ENCODE data around the gene KCNH2.

The KCNH2 gene

DNA sequence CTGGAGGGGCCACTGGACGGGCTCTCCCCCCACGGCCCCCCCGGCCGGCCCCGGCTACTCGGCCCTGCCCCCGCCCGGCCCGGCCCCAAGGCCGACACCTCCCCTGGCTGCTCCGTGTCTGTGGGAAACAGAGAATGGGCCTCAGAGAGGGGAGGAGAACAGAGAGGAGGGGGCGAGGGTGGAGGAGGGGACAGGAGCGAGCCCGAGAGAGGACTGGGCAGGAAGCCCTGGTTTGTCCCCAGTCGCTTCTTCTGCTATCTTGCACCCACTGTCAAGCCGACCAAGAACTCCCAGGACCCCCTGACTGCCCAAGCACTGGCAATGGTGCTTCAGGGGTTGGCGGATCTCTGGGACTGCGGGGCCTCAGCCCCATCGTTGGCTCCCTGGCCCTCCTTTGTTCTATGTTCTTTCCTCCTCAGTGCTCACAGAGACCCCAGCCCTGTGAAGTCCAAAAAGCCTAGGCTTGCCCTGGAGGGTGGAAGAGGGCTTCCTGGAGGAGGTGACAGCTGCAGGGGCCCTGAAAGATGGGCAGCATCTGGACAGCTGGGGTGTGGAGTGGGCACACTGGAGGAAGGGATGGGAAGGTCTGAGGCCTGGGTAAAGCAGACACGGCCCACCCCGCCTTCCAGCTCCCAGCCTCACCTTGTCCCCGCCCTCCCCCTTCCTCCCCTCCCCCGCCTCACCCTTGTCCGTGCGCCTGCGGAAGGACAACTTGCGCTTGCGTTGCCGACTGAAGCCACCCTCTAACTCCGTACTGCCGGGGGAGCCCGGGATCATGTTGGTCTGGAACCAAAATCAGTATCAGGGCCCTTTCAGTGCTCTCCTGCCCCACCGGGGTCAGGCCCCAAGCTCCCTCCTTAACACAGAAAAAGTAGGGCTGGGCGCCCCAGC is 30.1 kb downstream of the KCNH2 start:
- no peak for DNase-seq (ENCODE audit: low spot score)

DNA sequence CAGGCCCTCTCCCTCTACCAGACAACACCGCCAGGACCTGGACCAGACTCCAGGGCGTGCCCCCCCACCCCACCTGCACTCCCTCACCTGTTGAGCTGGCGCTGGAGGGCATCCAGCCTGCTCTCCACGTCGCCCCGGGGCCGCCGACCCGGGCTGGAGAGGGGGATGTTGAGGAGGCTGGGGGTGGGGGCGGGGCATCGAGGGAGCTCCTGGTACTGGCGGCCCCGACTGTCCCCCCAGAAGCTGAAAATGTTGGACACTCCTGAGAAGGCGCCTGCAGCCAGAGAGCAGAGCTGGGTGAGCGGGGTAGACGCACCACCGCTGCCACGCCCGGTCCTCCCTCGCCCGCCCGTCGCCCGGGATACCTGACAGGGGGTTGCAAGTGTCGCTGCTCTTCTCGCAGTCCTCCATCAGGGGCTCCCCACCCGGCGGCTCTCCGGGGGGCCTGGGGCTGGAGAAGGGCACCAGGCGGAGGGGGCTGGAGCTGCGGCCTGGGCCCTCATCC is 30.8 kb downstream of the KCNH2 start:
- no peak for DNase-seq (ENCODE audit: low spot score)

DNA sequence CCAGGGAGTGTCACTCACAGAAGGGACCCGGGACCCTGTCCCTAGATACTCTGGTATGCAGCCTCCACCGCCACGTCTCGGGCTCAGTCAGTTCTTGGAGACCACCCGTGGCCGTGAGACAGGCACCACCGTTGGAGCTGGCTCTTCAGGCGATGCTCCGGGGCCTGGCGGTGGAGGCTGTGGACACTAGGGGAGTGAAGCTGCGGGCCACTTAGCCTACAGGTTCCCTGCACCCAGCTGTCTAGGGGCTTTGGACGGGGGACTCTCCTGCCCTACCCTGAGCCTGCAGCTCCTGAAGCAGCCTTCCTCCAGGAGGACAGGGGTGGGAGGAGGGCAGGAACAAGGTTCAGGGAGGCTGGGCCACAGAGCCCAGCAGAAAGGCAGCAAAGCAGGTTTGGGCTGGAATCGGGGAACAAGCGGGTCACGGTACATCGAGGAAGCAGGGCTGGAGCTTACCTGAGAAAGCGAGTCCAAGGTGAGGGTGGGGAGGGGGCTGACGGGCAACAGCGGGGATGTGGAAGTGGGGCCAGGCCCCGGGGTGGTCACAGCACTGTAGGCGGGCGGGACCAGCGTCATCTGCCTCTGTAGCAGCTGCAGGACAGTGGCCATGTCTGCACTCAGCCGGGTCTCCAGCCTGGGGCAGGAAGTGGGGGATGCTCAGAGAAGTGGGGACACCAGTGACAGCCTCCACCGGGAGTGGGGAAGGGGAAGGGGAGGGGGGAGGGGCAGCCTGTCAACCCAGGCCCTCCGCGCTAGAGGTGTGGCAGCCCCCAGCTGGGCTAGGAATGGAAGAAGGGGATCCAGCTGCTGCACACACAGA is 31.5 kb downstream of the KCNH2 start:
- DNase-seq (ENCODE audit: low spot score): no peak

DNA sequence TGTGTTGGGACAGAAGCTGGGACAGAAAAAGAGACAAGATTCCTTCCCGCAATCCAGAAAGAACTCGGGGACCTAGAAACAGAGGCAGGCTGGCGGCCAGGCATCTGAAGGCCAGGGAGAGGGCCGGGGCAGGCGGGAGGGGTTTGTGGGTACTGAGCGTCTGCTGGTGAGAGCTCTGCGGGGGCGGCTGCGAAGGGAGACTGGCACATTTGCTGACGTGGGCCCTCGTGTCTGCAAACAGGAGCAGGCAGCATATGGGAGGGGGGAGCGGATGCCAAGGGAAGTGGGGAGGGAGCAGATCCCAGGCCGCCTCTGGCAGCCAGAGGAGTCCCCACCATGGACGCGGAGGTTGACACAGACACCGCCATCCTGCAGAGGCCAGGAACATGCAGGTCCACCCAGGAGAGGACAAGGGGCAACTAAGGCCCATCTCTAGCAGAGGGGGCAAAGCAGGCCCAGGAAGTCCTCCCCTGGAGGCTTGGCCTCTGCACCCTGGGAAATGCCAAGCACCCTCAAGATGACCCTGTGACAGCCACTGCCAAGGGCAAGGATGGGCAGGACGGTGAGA is 32.2 kb downstream of the KCNH2 start:
- no peak for DNase-seq (ENCODE audit: low spot score)

DNA sequence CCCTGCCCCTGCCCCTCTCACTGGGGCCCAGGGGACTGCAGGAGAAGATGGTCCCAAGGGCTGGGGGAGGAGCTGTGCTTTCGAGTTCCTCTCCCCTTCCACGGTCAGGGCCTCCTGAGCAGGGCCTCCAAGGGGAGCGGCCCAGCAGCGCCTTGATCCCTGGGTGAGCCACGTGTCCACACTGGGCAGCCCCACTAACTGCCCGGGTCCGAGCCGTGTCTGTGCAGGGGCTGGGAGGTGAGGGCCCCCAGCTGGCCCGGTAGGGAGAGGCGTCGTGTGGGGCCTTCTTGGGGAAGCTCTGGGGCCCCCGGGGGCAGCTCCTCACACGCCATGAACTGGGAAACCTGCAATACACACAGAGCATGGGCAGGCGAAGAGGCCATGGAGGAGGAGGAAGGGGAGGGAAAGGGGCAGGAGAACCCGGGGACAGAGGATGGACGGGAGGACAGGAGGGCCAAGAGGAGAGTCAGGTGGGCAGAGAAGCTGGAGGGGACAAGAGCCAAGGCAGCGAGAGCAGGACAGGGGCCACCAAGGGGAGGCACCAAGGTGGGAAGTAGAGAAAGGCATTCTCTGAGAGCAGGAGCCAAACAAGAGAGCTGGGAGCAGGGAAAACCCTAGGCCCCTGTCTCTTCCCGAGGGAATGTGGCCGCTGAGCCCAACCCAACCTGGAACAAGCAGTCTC is 32.8 kb downstream of the KCNH2 start:
- DNase-seq (ENCODE audit: low spot score): no peak

DNA sequence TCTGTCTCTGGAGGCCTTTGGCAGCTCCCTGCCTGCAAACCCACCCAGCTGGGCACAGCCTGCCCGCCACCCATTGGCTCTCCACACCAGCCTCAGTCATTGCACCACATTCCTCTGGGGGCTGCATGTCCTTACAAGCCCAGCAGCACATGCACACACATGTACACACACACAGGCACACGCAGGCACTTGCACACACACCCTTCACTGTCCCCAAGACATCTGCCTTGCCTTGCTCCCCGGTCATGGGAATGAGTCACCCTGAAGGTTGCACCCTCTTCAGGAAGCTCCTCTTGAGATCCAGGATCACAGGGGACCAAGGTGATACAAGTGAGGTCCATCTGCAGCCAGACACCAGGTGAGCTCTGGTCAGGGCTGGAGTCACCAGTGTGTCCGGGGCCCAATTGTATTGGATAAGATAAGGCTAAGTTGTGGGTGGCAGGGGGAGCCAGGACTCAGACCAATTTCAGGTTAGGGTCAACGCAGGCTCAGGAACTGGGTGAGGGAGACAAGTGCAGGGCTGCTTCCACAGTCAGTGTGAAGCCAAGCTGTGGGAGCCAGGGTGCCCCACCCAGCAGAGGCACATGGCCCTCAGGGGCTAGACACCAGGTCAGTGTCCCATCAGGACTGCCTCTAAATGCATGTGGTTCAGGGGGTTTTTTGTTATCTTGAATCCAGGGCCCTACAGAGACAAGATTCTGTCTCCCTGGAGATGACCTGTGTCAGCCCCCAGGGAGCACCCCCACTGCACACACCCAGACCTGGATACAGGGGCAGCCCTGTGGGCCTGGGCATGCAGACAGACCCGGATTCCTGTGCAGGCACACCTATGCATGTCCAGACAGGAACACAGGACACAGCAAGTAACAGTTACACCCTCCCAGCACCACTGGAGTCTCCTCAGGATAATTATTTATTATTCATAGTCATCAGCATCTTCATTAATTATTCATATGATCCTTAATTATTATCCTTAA is 33.8 kb downstream of the KCNH2 start:
- DNase-seq (ENCODE audit: low spot score): no peak

DNA sequence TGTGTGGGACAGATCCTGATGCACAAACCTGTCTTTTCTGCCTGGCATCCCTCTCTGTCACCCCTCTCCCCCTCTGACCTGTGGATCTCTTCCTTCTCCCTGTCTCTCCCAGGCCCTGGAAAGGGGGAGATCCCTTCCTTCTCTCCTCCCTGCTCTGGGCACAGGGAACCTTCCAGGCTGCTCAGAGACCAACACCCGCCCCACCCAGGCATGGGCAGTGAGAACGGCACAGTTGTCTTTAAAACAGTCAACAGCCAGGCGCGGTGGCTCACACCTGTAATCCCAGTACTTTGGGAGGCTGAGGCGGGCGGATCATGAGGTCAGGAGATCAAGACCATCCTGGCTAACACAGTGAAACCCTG is 34.7 kb downstream of the KCNH2 start:
- DNase-seq (ENCODE audit: low spot score): no peak

GRCh38 chr7:150942591-150943452 is 35.3 kb downstream of the KCNH2 start:
- DNase-seq (ENCODE audit: low spot score): no peak

GRCh38 chr7:150942001-150942590 is 36.0 kb downstream of the KCNH2 start:
- DNase-seq (ENCODE audit: low spot score): peak; percentile 34

GRCh38 chr7:150941351-150942000 is 36.6 kb downstream of the KCNH2 start:
- DNase-seq (ENCODE audit: low spot score): no peak

DNA sequence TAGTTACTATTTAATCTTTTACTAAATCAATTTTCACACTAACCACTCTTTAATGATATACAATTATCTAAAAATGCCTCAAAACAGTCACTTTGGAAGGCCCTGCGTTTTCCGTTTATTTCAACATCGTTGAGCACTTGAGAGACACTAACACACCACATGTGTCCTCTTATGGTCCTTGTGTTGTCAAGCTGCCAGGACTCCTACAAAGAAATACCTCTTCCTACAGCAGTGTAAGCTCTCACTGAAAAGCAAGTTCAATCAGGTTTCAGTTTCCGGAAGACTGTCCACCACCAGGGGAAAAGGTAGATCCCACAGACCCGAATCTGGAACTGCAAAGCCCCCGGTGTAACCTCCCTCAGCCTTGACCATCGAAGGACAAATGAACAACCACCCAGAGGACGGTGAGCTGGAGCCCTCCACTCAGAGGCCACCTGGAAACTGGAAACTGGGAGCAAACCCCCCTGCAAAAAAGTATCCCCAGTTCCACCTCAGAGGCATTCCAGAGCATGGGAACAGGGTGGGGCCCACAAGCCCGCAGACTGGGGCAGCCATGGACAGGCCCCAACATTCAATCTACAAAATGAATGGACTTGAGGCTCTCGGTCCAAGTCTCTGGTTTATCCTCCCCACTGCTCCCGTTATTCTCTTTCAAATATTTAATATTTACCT is 37.6 kb downstream of the KCNH2 start:
- DNase-seq (ENCODE audit: low spot score): no peak

DNA sequence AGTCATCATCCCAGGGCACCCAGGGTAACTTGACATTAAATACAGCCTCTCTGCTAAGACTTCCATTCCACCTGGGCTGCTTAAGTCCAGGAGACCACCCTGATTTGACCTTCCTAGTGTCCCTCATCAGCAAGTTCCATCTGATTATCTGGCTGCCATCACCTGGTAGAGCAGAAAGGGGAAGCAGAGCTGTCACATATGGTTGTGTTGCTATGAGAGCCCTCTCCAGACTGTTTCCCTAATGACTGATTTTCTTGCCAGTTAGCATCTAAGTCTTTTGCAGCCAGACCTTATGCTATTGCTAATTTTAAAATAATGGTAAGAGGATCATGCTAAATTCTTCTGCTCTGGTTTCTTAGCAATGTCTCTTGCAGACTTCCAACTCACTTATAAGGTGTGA is 38.7 kb downstream of the KCNH2 start:
- DNase-seq (ENCODE audit: low spot score): no peak

- no peak for DNase-seq (ENCODE audit: low spot score)
These were observed 39.1 kb downstream of the KCNH2 start for GRCh38 chr7:150939052-150939451.

DNA sequence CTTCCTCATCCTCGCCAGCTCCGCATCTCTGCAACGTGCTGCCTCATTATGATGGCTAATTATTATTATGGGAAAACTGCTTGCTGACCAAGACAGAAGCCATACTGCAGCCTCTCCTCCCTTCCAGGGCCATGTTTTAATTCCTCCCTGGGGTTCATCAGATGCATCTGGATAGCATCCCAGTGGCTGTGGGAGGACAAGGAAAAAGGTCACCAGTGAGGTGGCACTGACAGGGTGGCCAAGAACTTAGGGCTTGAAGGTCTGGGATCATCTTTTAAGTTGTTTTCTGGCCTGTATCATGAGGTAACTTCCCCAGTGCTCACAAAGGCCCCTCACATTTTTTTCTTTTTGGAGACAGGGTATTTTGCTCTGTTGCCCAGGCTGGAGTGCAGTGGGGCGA is 39.6 kb downstream of the KCNH2 start:
- DNase-seq (ENCODE audit: low spot score): no peak

DNA sequence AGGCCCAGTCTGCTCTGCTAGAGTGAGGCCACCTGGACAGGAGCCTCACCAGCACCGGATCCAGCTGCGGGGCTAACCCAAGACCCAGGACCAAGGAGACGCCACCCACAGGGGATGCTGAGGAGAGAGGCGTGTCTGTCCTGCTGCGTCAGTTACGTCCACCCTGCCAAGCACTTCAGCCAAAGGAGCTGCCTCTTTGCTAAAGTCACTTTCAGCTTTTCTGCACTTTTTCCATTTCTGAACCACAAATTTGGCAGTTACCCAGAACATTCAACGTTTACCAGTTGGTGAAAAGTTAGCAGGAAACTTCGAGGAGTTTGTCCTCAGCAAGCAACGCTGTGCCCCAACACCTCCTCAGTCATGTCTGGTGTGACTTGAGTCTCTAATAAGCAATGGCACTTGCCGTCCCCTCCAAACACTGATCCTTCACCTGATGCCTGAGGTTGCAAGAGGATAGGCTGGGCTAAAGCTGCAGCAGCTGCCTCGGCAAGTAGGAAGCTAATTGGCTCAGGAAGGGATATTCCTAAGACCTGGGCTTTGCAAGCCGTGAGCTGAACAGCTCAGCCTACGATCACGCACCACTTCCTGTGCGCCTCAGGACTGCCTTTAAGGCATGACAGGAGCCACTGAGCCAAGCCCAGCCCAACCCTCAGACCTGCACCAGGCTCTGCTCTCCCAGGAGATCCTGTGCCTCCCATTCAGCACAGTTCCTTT is 40.1 kb downstream of the KCNH2 start:
- DNase-seq (ENCODE audit: low spot score): peak; percentile 6

- DNase-seq (ENCODE audit: low spot score): no peak
These were observed 42.1 kb downstream of the KCNH2 start for GRCh38 chr7:150936018-150936417.

- DNase-seq (ENCODE audit: low spot score): no peak
These were observed 43.0 kb downstream of the KCNH2 start for GRCh38 chr7:150935149-150935548.
